ENCODE data around the gene TMEM132C.
A peak's percentile ranks its signal among the peaks of the same experiment; 100 is the strongest.

TMEM132C gene

DNA sequence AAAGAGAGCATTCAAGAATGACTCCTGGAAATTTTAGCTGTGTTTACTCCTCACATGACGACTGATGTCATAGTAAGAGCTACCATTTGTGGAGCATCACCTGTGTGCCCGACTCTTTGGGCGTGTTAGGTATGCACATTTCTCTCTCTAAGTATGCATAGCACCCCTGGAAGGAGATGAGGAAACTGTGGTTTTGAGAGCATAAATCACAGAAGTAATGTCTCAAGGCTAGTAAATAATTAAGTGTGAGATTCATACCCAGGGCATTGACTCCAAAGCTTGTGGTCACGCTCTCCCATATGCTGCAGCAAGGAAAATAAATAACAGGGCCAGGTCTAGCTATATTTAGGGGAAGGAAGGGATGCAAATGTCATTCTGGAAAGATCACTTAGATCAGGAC, 340.7 kb downstream of the TMEM132C start:
- DNase-seq (ENCODE audit: low read depth in 2 of 2) = no peak

DNA sequence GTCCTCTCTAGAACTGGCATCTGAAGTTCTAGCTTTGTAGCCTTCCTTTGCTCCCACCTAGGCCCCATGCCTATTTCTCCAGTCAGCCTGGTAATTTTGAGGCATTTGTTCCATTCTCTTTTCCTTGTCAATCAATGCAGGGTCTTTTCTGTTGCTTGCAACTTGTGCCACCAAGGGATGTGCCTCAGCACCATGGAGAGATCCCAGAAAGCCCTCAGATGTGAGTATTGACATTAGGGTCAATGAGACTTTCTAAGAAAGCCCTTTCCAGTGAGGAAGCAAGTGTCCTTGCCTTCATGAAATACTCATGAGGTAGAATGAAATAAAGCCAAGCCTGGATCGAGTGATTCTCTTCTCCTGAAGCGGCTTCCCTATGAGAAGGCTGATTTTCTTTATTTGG, 342.9 kb downstream of the TMEM132C start:
- no peak for DNase-seq (ENCODE audit: low read depth in 2 of 2)

DNA sequence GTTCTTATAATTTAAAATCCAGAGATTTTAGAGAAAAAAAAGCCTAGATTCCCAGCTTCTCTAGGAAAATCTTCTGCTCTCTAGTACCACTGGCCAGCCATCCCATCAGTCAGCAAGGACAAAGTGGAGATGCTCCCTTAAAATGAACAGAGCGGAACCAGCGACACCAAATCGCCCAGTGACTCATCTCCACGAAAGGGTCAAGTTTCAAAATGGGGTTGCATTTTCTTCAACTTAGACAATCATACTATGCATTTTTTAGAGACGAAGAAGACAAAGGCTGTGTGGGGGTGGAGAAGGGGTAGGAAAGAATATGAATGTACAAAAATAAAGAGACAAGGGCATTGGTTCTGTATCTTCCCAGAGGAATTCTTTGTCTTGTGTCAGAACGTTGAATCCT, 344.8 kb downstream of the TMEM132C start:
- DNase-seq (ENCODE audit: low read depth in 2 of 2) = no peak

DNA sequence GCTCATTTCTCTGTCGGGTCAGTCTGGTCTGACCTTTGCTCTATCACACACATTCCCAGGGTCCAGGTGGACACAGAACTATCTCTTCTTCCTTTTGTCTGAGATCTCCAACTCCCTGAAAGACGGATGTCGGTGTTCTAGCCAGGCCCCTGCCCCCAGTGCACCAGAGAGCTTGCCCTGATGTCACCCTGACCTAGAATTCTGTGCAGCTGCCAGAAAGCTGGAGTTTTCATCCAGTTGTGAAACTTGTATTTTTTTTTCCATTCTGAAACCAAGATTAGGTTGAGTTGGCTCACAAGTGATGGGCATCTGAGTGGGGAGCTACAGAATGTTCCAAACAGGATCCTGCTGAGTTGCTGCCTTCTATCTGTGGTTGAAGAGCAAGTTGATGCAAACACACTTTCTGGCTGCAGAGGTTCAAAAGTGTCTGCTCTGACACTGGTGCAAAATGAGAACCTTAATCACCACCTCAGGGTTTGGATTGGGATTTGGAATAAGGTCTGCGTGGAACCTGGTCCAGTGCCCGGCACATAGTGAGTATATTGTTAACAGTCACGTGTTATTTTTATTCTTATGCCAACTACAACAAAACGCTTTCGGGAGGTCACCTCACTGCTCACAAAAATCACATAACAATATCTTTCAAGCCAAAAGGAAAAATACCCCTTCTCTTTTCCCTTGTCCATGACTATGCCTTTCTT, 345.3 kb downstream of the TMEM132C start:
- no peak for DNase-seq (ENCODE audit: low read depth in 2 of 2)

DNA sequence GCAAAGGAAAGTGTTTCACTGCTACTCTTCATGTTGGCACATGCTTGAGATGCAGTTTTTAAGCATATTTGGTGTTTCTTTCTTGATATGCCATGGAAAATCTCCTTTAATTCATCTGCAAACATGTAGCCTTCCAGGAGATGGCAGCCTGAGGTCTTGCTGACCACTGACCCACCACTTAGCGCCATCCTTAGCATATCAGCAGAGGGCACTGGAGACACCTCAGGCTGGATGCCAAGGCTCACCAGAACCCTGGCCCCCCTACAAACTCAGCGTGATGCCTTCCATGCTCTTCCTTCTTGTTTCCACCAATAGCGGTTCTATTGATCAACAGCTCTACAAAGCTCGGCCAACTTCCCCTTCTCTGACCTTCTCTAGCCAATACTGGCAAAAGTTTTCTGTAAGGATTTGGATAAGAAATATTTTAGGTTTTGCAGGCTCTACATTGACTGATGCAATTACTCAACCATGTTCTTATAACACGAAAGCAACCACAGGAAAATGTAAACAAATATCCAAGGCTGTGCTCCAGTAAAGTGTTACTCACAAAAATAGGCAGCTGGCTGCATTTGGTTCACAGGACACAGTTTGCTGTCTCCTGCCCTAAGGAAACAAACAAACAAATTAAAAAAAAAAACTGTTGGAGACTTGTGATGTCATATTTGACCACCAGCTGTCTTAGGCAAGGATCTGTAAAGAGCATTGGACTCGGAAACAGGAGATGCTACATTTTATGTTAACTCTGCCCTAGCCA, 347.0 kb downstream of the TMEM132C start:
- DNase-seq (ENCODE audit: low read depth in 2 of 2) = no peak

DNA sequence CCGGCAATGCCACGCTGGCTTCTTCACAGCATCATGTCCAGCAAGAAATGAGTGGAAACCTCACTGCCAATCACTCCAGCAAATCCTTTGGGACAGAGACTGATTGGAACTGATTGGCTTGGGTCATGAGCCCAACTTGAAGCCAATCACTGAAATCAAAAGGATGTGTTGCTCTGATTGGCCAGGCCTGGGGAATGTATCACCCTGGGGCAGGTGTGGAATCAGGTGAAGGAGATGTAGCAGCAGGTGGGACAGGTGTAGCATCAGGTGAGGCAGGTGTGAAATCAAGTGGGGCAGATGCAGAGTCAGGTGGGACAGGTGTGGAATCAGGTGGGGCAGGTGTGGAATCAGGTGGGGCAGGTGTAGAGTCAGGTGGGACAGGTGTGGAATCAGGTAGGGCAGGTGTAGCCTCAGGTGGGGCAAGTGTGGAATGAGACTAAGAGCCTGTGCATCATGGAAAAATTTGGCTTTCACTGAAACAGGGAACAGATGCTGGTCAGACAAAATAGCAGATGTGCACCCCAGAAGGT, 350.4 kb downstream of the TMEM132C start:
- no peak for DNase-seq (ENCODE audit: low read depth in 2 of 2)

DNA sequence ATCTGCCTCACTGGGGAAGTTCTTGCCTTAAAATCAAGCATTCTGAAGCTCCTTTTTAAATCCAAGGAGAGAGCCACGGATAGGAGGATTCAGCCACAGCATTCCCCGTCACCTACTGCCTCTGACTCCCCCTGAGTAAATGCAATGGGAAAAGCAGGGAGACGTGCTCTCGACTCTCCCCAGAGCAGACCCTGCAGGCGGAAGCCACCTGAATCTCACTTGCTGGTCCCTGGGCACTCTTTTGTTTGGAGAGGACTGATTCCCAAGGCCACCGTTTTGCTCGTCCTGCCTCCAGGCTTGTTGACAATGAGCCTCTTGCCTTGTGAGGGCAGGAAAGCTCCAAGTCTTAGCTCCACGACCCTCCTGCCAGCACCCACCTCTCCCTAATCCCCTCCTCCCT, 352.3 kb downstream of the TMEM132C start:
- no peak for DNase-seq (ENCODE audit: low read depth in 2 of 2)

DNA sequence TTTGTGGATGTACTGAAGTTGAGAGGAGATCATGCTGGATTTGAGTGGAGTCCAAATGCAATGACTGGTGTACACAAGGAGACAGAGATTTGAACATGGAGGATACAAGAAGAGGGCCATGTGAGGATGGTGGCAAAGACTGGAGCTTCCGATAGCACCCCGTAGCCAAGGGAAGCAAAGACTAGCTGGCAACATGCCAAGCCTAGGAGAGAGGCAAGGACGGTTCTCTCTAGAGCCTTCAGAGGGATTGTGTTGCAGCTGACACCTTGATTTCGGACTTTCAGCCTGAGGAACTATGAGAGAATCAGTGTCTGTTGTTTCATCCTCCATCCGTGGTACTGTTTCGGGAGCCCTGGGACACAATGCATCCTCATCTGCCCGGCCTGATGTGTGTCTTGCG, 354.3 kb downstream of the TMEM132C start:
- DNase-seq (ENCODE audit: low read depth in 2 of 2) = no peak

DNA sequence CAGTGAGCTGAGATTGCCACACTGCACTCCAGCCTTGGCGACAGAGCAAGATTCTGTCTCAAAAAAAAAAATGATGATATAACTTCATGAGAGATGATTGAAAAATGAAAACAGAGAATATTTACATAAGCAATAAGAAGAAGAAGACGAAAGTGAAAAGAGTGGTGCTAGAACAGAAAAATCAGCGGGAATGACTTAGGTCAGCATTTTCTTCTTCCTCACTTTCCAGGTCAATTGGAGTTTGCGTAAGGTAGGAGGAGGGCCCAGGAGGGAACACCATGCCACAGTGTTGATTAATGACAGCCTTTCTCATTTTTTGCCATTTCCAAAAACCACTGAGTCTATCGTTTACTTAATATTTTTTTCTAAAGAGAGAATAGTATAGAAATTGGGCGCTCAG, 356.8 kb downstream of the TMEM132C start:
- DNase-seq (ENCODE audit: low read depth in 2 of 2) = no peak

DNA sequence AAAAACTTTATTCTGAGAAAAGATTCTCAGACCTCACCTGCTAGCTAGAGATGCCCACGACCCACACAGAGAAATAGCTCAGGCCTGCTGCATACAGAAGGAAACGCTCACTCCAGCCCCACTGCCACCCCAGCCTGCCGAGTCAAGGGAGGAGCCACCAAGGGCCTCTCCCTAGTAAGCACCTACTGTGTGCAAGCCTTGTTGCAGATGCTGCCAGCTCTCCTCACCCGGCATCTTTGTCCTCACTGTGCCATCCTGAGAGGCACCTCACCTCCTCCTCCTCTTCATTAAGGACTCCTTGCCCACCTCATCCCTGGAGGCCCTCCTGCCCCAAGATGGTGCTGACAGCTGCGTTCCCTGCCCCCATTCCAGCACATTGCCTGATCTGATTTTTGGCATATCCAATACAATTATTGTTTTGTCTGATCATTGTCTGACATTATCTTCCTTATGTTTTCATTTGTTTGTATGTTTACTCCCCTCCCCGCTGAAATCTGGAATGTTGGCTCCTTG, 359.9 kb downstream of the TMEM132C start:
- DNase-seq (ENCODE audit: low read depth in 2 of 2) = no peak

DNA sequence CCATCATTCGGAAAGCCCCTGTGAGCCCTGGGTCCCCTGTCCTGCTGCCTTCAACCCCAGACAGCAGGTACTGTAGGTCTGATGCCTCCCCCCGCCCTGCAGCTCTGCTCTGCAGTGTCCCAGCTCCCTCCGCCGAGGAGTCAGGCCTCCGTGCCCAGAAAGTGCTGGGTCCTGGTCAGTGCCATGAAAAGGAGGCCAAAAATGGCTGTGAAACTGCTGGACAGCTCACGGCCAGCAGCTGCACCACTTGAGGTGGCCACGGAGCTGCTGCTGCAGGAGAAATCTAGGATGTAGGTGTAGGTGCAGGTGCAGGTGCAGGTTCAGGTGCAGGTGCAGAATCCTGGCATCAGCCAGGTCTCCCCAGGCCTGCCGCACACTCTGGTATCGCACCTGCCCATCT, 360.7 kb downstream of the TMEM132C start:
- DNase-seq (ENCODE audit: low read depth in 2 of 2) = no peak

DNA sequence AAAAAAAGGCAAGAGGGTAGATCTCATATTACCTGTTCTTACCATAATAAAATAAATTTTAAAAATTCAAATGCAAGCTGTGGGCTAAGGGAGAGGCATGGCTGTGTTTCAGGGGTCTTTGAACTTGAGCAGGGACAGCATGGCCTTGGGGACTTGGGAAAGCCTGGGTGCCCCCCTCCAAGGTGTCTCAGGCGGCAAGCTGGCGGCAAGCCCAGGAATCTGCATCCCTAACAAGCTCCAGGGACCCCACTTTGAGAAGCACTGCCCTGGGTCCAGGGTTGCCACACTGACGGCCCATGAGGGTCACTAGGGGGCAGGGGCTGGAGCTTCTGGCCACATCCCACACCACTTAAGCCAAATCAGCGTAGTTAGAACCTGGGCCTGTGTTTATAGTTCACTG, 363.0 kb downstream of the TMEM132C start:
- DNase-seq (ENCODE audit: low read depth in 2 of 2) = no peak

DNA sequence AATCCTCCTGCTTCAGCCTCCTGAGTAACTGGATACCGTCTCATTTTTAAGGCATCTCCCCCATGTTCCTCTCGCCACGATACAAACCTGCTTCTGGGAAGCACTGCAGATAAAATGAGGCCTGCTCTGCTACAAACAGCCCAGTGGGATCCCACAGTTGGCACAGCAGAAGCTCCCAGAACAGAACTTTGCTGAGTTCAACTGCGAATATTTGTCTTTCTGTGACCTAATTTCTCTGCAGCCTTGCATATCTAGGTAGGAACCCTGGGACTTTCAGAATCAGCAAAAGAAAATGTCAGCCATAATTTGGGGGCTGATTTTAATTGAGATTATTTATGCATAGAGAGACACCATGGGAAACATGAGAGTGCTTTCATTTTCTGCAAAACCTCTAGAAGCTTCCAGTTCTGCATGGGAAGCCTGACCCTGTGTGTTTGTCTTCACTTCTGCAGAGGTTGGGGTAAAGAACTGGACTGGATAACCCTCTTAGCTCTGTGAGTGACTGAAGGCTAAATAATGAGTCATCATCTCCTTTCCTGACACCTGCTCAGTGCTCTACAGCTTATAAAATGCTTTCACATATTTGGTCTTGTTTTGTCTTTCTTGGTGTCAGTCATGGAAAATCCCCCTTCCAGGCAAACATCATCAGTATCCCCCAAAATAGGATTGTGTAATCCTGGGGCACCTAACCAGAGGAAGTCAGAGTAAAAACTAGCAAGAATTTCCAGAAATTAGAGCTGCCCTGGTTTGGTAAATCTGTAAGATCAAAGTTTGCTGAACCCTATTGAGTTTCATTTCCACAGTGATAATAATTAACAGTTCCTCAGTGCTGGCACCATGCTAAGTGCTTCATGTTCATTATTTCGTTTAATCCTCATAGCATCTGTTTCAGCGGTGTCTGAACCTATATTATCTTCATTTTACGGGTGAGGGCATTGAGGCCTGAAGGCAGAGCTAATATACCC, 371.0 kb downstream of the TMEM132C start:
- no peak for DNase-seq (ENCODE audit: low read depth in 2 of 2)

DNA sequence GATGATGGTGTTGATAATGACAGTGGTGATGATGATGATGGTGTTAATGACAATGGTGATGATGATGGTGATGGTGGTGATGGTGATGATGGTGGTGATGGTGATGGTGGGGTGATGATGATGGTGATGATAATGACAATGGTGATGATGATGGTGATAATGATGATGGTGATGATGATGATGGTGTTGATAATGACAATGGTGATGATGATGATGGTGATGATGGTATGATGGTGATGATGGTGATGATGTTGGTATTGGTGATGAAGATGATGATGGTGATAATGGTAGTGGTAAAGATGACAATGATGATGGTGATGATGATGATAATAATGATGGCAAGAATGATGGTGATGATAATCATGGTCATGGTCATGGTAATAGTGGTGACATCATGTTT, 372.1 kb downstream of the TMEM132C start:
- no peak for DNase-seq (ENCODE audit: low read depth in 2 of 2)

DNA sequence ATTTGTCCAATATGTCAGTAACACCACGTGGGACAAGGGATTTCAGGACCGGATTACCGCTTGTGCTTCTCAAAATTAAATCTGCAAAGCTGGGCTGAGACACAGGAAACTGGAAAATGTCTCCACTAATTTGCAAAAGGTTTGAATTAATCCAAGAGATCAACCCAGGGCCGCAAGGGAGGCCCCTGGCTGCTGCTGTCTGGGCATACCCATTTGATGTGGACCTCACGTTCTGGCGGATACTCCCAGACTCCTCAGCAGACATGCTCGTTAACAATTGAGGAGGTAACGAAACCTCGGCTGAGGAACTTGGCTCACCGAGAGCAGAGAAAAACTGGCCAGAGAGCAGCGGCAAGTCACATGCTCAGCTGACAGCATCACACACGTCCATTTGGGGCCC, 376.2 kb downstream of the TMEM132C start:
- no peak for DNase-seq (ENCODE audit: low read depth in 2 of 2)

DNA sequence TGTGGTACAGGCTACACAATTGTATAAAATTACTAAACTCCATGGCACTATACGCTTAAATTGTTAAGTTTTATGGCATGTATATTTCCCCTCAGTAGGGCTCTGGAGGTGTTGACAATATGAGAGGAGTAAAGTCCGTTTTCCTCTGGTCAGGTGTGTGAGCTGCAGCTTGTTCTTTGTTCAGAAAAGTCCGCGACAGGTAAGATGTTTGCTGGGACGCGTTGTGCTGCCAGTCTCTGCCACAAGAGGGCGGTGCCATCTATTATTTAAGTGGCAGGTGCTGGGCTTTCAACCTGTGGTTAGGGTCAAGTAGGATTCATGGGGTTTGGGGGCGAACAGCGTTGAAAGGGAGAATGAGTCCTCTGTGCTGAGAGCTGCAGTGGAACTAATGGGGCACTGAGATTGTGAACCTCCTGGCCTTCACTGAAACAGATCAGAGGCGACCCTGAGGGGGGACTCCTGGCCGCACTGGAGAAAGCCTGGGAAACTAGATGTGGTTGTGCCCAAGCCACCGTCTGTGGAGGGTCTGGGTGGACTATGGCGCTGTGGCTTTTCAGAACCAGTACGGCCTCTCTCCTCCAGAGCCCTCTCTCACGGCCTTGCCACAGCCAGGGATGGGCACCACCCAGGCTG, 377.8 kb downstream of the TMEM132C start:
- DNase-seq (ENCODE audit: low read depth in 2 of 2) = peak; percentile 1 to 3

DNA sequence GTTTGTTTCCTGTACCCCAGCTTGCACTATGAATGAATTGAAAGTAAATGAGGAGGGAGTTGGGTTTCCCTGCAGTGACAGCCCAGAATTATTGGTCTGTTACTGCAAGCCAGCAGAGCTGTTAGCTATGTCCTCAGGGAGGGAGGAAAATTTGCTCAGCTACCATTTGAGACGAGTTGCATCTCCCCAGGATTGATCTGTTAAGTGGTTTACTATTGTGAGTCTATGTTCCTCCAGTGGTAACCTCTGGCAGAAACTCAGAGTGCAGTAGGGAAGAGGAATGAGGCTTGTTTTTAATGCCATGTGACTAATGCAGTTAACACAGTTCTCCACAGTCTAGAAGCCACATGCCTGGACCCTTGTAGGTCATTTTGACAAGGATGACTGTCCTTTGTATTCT, 382.9 kb downstream of the TMEM132C start:
- no peak for DNase-seq (ENCODE audit: low read depth in 2 of 2)

DNA sequence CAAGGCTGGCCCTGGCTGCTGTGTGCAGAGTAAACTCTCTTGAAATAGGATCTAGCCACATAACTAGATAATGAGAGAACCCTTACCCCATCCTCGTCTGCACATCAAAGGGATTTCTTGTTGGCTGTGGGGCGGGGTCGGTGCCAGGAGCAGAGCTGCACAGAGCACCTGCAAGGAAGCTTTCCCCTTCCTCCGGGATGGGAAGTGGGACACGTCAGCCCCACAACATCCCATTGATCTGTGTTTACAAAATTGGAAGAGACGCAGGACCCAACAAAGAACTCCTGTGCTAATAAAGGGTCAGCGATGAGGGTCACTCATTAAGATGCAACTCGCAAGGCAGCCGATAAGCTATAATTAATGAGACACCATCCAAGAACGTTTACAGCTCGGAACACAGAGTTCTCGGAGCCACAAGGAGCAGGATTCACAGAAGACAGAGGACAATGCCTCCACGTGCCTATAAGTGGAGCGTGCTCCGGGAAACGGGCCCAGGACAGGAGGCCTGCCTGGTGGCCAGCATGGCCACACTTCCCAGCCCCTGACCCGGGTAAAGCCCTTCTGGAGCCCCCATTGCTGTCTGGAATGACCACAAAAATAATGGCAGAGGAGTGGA, 385.3 kb downstream of the TMEM132C start:
- no peak for DNase-seq (ENCODE audit: low read depth in 2 of 2)

DNA sequence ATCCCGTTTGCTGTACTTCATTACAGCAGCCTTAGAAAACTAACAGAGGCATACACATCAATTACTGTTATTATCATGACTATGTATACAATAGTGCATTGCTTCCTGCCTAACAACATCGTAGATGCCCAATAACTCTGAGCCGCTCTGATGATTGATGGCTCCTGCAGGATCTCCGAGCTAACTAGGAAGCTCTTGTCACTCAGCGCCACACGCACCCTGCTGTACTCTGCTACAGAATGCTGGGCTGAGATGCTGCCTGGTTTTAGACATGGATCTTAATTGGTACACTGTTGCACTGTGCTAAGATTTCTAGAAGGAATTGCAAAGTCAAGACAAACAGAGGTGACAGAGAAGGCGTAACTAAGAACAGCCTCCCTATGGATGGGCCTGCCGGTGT, 387.5 kb downstream of the TMEM132C start:
- no peak for DNase-seq (ENCODE audit: low read depth in 2 of 2)

DNA sequence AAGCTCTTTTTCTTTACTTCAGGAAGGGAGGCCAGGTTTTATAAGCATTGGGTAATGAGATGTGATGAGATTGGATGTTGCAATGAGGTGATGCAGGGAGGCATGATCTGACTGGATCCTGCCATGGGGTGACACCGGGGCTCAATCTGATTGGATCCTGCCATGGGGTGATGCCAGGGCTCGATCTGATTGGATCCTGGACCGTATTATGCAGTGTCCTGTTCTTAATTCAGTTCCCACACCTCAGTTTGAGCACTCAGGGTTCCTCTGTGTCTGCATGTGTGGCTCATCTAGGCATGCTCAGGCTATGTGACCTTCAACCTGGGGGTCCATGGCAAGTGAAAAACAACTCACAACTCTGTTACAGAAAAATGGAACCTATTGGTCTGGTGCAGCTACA, 390.4 kb downstream of the TMEM132C start:
- no peak for DNase-seq (ENCODE audit: low read depth in 2 of 2)

Measured in stimulated activated CD8-positive, alpha-beta memory T cell treated with anti-CD3 and anti-CD28 coated beads, Interleukin-15, amount 100 ng/mL, for 48 hours (primary cell).